Left cardiac atrium (tissue), 4 donors: Measurements from ENCODE around the gene ABCG1. TPM values are rescaled to one million over a fixed set of nuclear protein-coding genes. Genes with fewer than 3 reads are reported as not detected.
A peak's percentile ranks its signal among the peaks of the same experiment; 100 is the strongest.

Experiments
- ATAC-seq, 2 donors: fragments of 200-7000 bp; cut with Tn5 transposase; one replicate each; pipeline ENCODE4 v1.9.1; 2020; ENCODE audit warnings: mild to moderate bottlenecking in 2 of 2, moderate library complexity in 2 of 2
- DNase-seq: peaks from one replicate; pipeline ENCODE4 v3.0.0-alpha.2; 2020
- intact Hi-C, 2 donors: fragments of 100-400 bp; cut with DNase I; formaldehyde crosslinking; loops; one replicate each; pipeline versions ENCODE4 v1.14.1 to v1.15.1; 2022 to 2023
- total RNA-seq, 2 donors: library from RNA; stranded (reverse); fragmentation: NEBNext Ultra II Directional; extraction: Animal tissue kit (Norgen Biotek cat#: 25700); gene quantifications; one replicate each; pipeline ENCODE4 v1.2.1, GENCODE V29; 2021
- donor health status: DM: no; HTN: yes; CAD: no.
- donor health status: DM: no; HTN: yes; CAD: no; lungs with severe emphysema.
- donor health status: DM: yes; HTN: yes; CAD: no.
- donor health status: Dilated cardiomyopathy.

ABCG1 gene
- total RNA-seq, 2 donors from 2014 or later = 6.3 to 13.5 TPM

DNA sequence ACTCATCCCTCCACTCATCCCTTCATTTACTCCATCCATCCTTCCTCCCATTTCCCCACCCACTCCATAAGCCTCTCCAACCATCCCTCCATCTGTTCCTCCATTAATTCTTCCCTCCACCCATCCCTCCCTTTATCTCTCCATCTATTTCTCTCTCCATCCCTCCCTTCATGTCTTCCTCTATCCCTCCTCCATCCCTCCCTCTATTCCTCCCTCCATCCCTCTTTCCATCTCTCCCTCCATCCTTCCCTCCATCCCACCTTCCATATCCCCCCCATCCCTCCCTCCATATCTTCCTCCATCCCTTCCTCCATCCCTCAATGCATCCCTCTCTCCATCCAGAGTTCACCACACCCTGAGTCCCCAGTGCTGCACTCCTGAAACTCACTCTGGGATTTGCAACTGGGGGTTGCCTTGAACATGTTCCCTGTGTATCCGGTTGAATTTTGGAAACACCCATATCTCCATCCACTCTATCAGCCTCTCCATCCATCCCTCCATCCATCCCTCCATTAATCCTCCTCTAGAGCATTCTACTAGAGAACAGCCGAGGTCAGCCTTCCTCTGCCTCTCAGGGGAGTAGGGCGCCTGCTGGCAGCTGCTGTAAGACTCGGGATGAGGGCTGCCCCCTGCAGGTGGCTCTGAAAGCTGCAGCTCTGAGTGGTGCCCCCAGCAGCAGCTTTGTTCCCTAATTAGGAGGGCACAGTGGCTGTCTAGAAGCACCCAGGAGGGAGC lies 39.4 kb downstream of the ABCG1 start:
- intact Hi-C loops = loop anchor here (5.0 kb wide), 2 partner anchors 96 to 111 kb away; no protein-coding TSS in a partner anchor
- DNase-seq = peak; percentile 65
- peak; percentile 63 for ATAC-seq

DNA sequence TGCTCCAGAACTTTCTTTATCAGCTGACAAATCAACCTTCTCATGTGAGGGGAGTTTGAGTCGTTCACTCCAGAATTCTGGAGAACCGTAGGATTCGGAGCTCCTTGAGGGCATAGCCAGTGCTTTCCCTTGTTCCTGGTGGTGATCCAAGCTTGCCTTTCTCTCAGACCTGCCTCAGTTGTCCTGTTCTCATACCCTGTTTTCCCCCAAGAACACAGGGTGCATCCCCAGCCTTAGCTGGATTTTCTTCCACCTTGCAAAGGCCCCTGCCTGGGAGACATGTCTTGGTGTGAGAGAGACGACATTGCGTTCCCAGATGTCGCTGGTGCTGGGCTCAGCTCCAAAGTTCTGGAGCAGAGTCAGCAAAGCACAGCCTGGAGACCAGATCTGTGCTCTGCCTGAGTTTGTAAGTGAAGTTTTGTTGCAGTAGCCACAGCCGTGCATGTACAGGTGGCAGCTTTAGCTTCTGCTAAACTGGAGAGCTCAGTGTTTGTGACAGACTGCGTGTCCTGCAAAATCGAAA lies 40.0 kb downstream of the ABCG1 start:
- ATAC-seq = peak in 1 of 2 donors; percentile 25
- no peak for DNase-seq

DNA sequence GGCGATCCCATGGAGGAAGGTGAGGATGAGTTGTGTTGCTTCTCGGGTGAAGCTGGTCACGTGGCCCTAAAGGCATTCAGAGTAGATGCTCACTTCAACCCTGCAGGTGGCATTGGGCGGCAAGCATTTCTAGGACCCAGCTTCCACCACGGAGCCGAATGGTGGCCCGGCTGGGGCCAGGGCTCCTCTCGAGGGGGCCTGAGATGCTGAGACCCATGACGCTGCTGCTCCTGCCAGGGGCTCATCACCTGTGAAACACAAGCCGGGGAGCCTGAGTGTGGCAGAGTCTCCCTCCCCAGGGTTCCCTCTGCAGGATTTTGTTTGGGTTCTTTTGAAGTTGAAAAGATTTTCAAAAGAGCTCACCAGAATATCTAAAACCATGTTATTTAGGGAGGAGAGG lies 41.2 kb downstream of the ABCG1 start:
- ATAC-seq = no peak
- intact Hi-C loops = no loop called here
- DNase-seq = no peak

More for the DNA sequence above, 40.0 kb downstream of the ABCG1 start:
- intact Hi-C loops = loop anchor here (5.0 kb wide), 2 partner anchors 97 to 112 kb away; no protein-coding TSS in a partner anchor

DNA sequence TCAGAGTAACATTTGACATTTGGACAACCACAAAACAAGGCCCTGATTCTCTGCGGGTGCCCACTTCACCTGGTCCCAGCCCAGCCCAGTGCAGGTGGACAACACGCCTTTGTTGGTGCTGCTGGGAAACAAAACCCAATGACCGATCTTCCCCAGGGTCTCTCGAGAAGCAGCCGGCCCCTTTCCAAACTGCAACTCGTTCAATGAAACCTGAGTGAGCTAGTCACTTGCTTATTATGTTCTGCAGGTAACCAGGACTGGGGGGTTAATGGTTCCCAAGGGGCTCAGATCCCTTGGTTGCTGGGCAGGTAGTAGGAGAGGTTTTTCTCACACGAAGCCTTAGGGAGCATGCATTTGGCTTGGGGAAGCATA lies 42.9 kb downstream of the ABCG1 start:
- DNase-seq (no peak), ATAC-seq (no peak)
- intact Hi-C loops = no loop called here

DNA sequence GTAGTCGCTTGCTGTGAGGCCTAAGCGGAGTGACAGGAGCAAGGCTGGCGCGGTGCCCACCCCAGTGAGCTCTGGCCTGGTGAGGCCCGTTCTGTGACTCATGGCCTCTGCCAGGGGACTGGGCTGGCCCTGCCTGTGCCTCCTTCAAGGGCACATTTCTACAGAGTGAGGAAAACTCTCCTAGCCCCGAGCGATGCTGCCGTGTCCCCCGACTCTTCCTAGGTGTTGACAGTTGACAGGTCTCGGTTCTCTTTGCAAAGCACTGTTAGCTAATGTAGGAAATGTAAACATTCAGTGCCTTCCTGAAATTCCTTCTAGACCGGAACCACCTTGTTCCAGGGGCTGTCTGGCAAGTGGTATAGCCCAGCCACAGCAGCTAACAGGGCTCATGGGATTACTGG lies 43.9 kb downstream of the ABCG1 start:
- ATAC-seq = peak; percentile 64 to 83
- DNase-seq = peak; percentile 83
- intact Hi-C loops = no loop called here

DNA sequence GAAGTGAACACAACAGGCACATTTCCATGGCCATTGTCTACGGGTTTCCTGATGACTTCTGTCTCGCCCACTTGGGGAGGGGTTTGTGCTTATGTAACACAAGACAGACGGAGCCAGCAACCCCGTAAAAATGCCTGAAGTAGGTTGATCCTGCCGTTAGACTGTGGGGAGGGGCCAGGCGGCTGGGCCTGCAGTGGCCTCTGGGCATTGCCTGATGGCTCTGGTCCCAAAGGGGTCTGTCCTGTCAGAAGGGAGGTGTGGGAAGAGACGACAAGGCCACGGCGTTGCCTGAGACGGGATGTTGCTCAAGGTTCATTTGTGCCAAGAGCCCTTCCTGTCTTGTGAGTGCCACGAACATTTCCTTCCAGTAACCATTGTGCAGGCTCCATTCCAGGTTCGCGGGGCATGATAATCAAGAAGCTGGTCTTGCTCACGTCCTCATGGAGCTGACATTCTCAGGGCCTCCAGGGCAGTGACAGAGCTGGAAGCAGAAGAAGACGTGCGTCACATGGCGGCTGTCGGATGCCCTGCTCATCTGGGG lies 44.7 kb downstream of the ABCG1 start:
- intact Hi-C loops = no loop called here
- peak; percentile 74 for DNase-seq
- ATAC-seq = peak; percentile 38 to 49

DNA sequence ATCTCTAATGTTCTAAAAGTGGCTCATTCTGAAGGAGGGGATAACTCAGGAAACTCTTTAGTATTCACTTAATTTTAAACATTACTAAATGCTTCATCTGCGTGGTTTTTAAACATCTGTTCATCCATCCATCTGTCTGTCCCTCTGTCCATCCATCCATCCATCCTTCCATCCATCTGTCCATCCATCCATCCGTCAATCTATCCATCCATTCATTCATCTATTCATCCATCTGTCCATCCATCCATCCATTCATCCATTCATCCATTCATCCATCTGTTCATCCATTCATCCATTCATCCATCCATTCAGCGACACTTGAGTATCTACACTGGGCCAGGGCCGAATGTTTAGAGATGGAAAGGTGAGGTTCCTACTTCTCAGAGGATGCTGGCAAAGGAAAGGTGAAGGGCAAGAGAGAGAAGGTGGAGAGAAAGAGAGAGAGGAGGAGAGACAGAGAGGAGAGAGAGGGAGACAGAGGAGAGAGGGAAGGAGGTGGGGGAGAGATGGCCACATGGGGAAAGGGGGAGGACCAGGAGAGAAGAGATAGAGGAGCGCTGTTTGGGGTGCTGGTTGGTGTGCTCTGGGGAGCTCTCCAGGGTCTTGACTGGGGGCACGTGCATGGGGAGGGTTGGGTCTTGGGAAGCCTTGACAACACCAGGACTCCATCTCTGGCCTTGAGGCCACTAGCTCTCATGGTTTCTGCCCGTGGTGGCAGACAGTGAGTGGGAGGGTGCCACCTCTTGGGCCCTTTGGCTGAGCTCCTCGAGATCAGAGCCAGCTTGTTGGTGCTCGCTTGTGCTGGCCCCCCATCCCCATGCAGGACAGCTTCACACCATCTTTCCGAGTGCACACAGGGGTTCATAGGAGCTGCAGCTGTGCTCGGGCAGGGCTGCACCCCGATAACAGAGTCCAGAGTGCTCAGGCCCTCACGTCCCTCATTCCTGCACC lies 45.6 kb downstream of the ABCG1 start:
- ATAC-seq = no peak
- intact Hi-C loops = no loop called here
- no peak for DNase-seq

DNA sequence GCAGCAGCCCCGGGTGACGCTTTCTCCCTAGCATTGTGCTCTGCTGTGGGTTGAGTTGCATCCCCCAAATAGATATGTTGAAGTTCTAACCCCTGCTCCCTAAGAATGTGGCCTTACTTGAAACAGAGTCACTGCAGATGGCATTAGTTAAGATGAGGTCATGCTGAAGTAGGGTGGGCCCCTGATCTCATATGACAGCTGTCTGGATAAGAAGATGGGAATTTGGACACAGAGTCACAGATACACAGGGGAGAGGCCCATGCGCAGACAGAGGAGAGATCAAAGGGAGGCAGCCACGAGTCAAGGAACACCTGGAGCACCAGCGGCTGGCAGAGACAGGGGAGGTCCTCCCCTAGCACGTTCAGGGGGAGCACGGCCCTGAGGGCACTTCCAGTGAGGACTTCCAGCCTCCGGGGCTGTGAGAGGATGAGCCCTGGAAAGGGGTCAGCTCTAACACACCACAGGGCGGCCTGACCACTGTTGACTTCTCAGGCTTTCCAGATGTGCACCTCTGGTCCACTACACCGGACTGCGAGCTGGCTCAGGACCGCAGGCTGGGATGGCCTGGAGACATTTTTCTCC lies 46.4 kb downstream of the ABCG1 start:
- intact Hi-C loops = no loop called here
- DNase-seq (no peak), ATAC-seq (no peak)

DNA sequence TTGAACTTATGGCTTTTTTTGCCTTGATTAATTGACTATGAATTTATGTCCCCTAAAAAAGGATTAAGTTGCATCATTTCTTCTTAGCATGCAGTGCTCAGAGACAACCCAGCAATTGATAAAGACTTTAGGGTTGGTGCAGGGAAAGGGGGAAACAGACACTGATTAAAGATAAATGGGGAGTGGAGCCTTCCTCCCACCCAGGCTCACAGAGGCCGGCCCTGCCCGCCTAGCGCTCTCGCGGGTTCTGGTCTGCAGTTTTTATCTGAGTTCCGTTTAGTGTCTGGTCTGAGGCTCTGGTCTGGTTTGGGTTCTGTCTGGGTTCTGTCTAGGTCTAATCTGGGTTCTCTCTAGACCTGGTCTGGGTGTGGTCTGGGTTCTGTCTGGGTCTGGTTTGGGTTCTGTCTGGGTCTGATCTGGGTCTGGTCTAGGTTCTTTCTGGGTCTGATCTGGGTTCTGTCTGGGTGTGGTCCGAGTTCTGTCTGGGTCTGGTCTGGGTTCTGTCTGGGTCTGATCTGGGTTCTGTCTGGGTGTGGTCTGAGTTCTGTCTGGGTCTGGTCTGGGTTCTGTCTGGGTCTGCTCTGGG lies 48.1 kb downstream of the ABCG1 start:
- ATAC-seq = no peak
- intact Hi-C loops = no loop called here
- DNase-seq = no peak

DNA sequence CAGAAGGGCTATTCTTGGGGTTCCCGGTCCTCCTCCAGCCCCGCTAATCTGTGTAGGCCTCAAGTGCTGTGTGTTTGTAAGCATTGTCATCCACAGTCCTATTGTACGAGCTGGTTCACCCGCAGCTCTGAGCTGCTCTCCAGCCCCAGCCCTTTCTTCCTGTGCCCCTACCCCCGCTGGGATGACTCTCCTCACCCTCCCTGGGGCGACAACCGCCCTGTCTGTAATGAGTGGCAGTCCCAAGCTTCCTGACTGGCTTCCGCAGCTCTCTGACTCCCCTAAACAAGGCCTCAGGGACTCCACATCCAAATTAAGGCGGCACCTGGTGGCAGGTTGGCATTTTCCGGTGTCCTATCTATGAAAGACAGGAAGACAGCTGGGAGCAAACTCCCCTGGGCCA lies 50.4 kb downstream of the ABCG1 start:
- ATAC-seq (no peak), DNase-seq (no peak)
- intact Hi-C loops = no loop called here

DNA sequence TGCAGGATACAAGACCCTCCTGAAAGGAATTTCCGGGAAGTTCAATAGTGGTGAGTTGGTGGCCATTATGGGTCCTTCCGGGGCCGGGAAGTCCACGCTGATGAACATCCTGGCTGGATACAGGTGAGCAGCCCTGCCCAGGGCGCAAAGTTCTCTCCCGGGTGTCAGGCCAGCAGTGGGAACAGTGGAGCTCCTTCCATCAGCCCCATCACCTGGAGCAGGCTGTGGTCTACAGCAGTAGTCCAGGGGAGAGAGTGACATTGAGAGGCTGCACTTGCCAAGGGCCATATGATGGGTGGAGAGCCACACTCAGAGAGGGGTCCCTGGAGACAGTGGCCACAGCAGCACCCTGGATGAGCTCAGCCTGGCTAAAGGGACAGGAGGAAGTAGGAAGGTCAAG lies 52.1 kb downstream of the ABCG1 start:
- no peak for DNase-seq
- intact Hi-C loops = no loop called here
- no peak for ATAC-seq

DNA sequence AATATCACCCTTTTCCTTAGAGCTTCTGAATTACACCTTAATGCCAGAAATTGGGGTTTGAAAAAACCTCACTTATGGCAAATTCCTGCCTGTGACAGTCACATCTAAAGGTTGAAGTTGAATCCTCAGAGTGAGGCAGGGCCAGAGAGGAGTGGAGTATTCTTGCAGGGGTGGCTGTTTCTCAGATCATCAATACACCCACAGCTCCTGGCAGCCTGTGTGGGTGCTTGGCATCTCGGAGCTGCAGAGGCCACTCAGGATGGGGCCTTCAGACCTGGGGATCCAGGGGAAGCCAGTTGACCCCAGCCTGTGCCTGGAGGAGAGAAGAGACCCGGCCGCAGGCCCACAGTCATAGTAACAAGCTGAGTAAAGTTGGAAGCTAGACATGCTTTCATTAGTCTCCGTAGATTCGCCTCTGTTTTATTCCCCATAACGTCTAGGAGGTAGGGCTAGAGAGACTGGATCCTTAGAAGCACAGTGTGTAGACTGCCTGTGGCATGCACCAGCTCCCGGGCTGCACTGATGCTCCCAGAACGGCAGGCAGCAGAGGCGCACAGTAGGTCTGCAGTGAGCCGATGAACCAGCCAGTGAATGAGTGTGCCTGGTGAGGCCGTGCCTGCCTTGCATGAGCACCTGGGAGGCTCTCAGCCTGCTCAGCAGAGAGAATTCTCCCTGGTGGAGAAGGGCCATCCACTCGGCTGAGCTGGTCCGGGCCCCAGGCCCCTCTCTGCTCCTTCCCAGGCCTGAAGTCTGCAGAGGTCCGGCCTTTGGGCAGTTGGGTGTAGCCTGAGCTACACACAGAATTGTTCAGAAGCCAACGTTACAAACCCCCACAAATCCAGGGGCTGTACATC lies 53.4 kb downstream of the ABCG1 start:
- DNase-seq = no peak
- ATAC-seq = no peak
- intact Hi-C loops = no loop called here

DNA sequence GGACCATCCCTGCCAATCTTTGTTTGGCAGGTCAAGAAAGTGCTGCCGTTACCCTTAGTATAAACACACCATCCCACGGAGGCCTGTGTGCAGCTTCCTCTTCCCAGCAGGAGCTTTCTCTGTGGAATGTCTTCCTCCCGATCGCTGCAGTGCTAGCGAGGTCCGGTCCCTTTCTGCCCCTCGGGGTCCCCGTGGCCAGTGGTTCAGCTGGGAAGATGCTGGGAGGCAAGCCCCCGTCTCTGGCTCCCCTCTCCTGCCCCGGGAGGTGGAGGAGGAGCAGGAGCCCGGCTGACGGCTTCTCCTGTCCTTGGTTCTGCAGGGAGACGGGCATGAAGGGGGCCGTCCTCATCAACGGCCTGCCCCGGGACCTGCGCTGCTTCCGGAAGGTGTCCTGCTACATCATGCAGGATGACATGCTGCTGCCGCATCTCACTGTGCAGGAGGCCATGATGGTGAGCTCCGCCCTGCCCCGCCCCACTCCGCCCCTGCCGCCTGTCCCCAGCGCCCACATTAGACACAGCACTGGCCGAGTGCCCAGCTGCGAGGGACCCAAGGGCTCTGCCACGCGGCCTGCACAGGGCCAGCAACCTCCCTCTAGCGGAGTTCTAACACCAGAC lies 54.2 kb downstream of the ABCG1 start:
- intact Hi-C loops = no loop called here
- no peak for ATAC-seq
- no peak for DNase-seq

DNA sequence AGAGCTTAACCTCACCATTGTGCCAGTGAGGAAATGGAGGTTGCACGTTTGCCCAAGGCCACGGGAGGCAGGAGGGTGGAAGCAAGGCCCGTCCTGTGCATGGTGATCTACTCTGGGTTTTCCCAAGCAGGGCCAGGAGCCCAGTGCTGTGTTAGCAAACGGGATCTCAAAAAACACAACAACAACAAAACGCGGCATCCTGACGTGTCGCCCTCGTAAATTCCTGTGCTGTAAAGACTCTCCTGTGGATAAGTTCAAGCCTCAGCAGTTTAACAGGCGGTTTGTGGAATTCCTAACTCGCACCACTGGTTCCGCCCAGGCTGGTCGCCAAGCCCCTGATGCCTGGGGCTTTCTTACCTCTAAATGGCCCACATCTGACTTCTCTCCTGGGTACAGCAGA lies 57.1 kb downstream of the ABCG1 start:
- DNase-seq (no peak), ATAC-seq (no peak)
- intact Hi-C loops = no loop called here

DNA sequence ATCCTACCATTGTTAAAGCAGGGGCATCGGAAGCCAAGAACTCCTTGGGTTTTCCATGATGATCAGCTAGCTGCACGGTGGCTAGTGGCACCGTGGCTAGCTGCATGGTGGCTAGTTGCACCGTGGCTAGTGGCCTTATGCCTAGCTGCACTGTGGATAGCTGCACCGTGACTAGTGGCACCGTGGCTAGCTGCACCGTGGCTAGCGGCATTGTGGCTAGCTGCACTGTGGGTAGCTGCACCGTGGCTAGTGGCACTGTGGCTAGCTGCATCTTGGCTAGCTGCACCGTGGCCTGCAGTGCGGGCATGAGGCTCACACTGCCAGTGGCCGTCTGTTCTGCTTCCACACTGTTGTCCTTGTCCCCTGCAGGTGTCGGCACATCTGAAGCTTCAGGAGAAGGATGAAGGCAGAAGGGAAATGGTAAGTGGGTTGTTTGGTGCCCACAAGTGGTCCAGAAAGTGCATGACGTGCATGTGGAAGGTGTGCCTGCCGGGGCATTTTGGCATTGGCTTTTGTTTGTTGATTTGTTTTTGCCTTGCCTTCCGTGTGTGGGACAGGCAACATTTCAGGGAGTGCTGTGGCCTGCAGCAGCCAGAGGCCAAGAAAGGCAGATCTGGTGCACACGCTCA lies 57.7 kb downstream of the ABCG1 start:
- intact Hi-C loops = no loop called here
- ATAC-seq = no peak
- no peak for DNase-seq

DNA sequence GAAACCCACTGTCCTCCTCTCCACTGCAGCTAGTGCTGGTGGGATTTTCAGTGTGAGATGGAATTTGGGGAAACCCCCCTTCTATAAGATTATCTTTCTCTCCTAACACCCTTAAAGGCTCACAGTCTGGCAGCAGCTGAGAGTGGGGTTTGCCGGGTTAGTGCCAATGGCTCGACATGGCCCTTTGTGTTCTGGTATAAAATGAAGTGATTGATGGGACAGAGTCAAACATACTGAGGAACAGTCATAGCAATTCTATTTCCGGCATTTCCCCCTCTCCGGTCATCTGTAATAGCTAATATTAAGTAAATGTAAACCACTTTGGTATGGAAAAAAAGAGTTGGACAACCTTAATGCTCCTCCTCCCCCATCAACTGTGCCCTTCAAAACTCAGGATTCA lies 58.7 kb downstream of the ABCG1 start:
- DNase-seq = no peak
- no peak for ATAC-seq
- intact Hi-C loops = no loop called here

DNA sequence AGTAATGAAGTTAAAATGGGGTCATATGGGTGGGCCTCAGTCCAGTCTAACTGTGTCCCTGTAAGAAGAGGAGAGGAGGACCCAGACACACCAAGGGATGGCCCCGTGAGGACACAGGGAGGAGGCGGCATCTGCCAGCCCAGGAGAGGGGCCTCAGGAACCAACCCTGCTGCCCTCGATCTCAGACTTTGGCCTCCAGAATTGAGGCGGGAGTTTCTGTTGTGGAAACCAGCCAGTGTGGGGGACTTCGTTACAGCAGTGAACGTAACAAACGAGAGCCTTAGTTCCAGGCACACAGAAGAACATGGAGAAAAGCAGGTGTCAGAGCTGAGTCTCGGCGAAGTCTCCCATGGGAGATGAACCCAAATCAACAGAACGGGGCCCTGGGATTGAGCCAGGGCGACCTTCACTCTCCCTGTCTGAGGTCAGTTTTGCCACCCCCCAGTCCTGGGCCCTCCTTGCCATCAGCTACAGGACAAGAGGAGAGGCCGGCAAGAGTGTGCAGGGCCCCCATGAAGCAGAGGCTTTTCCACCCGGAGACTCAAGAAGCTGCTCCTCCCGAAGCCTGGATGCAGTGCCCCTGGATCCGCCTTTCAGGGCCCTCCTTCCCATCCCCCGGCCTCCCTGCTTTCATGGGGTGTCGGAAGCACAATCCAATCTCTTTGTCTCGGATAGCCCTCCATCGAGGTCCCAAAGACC lies 59.7 kb downstream of the ABCG1 start:
- intact Hi-C loops = no loop called here
- DNase-seq (no peak), ATAC-seq (no peak)
